DOHH2 (cell line): ENCODE data around the gene FAM131A.

ENCODE experiments used
- H3F3A ChIP-seq: fragments of 200-600 bp; sonication (generic), shearing (Covaris generic); 2 replicates; pipeline ENCODE4 v1.6.0; 2016; ENCODE audit warnings: antibody characterized with exemption, mild to moderate bottlenecking; ENCODE audit not compliant: control insufficient read depth, insufficient read depth
- H3K27ac ChIP-seq: fragments of 200-600 bp; sonication (generic); 2 replicates; pipeline ENCODE4 v1.5.1; 2014; ENCODE audit warnings: low read depth, mild to moderate bottlenecking, low read length, moderate library complexity
- H3K27me3 ChIP-seq: fragments of 200-600 bp; sonication (generic); 2 replicates; pipeline ENCODE4 v1.6.1; 2014; ENCODE audit warnings: mild to moderate bottlenecking, low read length, mixed read lengths; ENCODE audit not compliant: control insufficient read depth
- H3K36me3 ChIP-seq: fragments of 200-600 bp; sonication (generic); 2 replicates; pipeline ENCODE4 v1.6.1; 2014; ENCODE audit warnings: mild to moderate bottlenecking, low read length, moderate library complexity, mixed read lengths; ENCODE audit not compliant: control insufficient read depth
- H3K4me1 ChIP-seq: fragments of 200-600 bp; sonication (generic); 2 replicates; pipeline ENCODE4 v1.6.1; 2014; ENCODE audit warnings: mild to moderate bottlenecking, low read length, mixed read lengths; ENCODE audit not compliant: control insufficient read depth
- H3K4me2 ChIP-seq: fragments of 200-600 bp; sonication (generic); 2 replicates; pipeline ENCODE4 v1.6.0; 2014; ENCODE audit warnings: mild to moderate bottlenecking, low read length, moderate library complexity
- H3K4me3 ChIP-seq: fragments of 200-600 bp; sonication (generic); 2 replicates; pipeline ENCODE4 v1.5.1; 2014; ENCODE audit warnings: mild to moderate bottlenecking, low read length, mixed read lengths
- H3K79me2 ChIP-seq: fragments of 200-600 bp; sonication (generic); 2 replicates; pipeline ENCODE4 v1.6.1; 2014; ENCODE audit warnings: mild to moderate bottlenecking, low read length, mixed read lengths; ENCODE audit not compliant: control insufficient read depth
- H3K9me2 ChIP-seq: fragments of 200-600 bp; sonication (generic); replicated peaks from 2 replicates; pipeline ENCODE4 v1.6.1; 2014; ENCODE audit warnings: mild to moderate bottlenecking, low read length, mixed read lengths; ENCODE audit not compliant: control insufficient read depth
- H3K9me3 ChIP-seq: fragments of 200-600 bp; sonication (generic); 2 replicates; pipeline ENCODE4 v1.6.1; 2014; ENCODE audit warnings: antibody characterized with exemption, low read length, mixed read lengths; ENCODE audit not compliant: control insufficient read depth, insufficient read depth
- H4K20me1 ChIP-seq: fragments of 200-600 bp; sonication (generic); 2 replicates; pipeline ENCODE4 v1.6.0; 2014; ENCODE audit warnings: low read depth, mild to moderate bottlenecking, antibody characterized with exemption, low read length, moderate library complexity; ENCODE audit not compliant: control insufficient read depth, insufficient read depth
- CTCF ChIP-seq: fragments of 200-600 bp; sonication (generic); IDR thresholded peaks from one replicate; pipeline ENCODE4 v1.5.1; 2014; ENCODE audit warnings: antibody characterized with exemption, mild to moderate bottlenecking, low read depth, low read length; ENCODE audit not compliant: poor library complexity, severe bottlenecking
- EZH2phosphoT487 ChIP-seq: fragments of 200-600 bp; sonication (generic); IDR thresholded peaks from 2 replicates; pipeline ENCODE4 v1.6.1; 2017; ENCODE audit warnings: borderline replicate concordance, mild to moderate bottlenecking, antibody characterized with exemption, low read length, moderate library complexity, mixed read lengths

Gene FAM131A

GRCh38 chr3:184378651-184379357 is 41.4 kb downstream of the FAM131A start:
- no peak overlapping the region for H3K27ac ChIP-seq
- H3K9me2 ChIP-seq: no peaks in the 10 kb centered on the region
- TF ChIP-seq CTCF (no peak), EZH2phosphoT487 (no peak)
- no peak overlapping the region for H3K4me3 ChIP-seq
- no peaks in the 10 kb centered on the region for H3F3A ChIP-seq
- peaks cover 6% of the 10 kb centered on the region; the same call in 1 of the 2 replicates for H3K4me1 ChIP-seq
- no peaks in the 10 kb centered on the region for H3K36me3 ChIP-seq
- H3K27me3 ChIP-seq: peaks cover 44% of the 10 kb centered on the region
- H3K4me2 ChIP-seq: no peak overlapping the region
- H4K20me1 ChIP-seq: no peaks in the 10 kb centered on the region
- H3K9me3 ChIP-seq: no peaks in the 10 kb centered on the region
- H3K79me2 ChIP-seq: no peaks in the 10 kb centered on the region

GRCh38 chr3:184379358-184380184 is 42.2 kb downstream of the FAM131A start, which contains the start of gene CHRD:
CHRD (plus strand) TSS chr3:184380054; CDS start chr3:184380319, 265 bp downstream.
- no peak within 1 kb of the TSS for H3K4me3 ChIP-seq
- H3K4me2 ChIP-seq: no peak within 1 kb of the TSS
- TF ChIP-seq EZH2phosphoT487 (0 out of 2 replicates have a peak, but pooled peaks have one; percentile 45), CTCF (no peak)
- no peaks in the 10 kb centered on the region for H3K9me3 ChIP-seq
- no peaks in the 10 kb centered on the region for H3K36me3 ChIP-seq
- H3K4me1 ChIP-seq: peaks cover 6% of the 10 kb centered on the region; the same call in 1 of the 2 replicates
- H3F3A ChIP-seq: no peaks in the 10 kb centered on the region
- H3K9me2 ChIP-seq: no peaks in the 10 kb centered on the region
- no peak within 1 kb of the TSS for H3K27ac ChIP-seq
- H3K27me3 ChIP-seq: peaks cover 44% of the 10 kb centered on the region
- no peaks in the 10 kb centered on the region for H3K79me2 ChIP-seq
- no peaks in the 10 kb centered on the region for H4K20me1 ChIP-seq

DNA sequence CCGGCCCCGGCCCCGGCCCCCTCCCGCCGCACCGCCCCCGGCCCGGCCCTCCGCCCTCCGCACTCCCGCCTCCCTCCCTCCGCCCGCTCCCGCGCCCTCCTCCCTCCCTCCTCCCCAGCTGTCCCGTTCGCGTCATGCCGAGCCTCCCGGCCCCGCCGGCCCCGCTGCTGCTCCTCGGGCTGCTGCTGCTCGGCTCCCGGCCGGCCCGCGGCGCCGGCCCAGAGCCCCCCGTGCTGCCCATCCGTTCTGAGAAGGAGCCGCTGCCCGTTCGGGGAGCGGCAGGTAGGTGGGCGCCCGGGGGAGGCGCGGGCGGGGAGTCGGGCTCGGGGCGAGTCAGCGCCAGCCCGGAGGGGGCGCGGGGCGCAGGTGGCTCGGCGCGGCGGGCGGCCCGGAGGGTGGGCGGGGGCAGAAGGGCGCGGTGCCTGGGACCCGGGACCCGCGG is 42.8 kb downstream of the FAM131A start:
- H3K4me3 ChIP-seq: no peak overlapping the region
- no peaks in the 10 kb centered on the region for H3F3A ChIP-seq
- H3K27ac ChIP-seq: no peak overlapping the region
- H3K79me2 ChIP-seq: no peaks in the 10 kb centered on the region
- peaks cover 44% of the 10 kb centered on the region for H3K27me3 ChIP-seq
- no peaks in the 10 kb centered on the region for H4K20me1 ChIP-seq
- H3K4me2 ChIP-seq: no peak overlapping the region
- TF ChIP-seq EZH2phosphoT487 (no peak), CTCF (no peak)
- no peaks in the 10 kb centered on the region for H3K9me3 ChIP-seq
- peaks cover 6% of the 10 kb centered on the region; the same call in 1 of the 2 replicates for H3K4me1 ChIP-seq
- H3K9me2 ChIP-seq: no peaks in the 10 kb centered on the region
- H3K36me3 ChIP-seq: no peaks in the 10 kb centered on the region
